ENCODE data around the gene MUC12.

DNA sequence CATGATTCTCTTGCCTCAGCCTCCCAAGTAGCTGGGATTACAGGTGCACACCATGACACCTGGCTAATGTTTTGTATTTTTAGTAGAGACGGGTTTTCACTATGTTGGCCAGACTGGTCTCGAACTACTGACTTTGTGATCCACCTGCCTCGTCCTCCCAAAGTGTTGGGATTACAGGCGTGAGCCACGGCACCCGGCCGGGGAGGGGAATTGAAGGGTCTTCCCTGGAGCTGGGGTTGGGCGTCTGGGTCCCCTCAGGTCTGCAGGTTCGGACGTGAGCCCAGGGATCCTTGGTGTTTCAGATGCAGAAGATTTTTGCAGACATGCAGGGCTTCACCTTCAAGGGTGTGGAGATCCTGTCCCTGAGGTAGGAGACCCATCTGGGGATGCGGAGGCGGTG, 6.0 kb upstream of the MUC12 start:
- TF ChIP-seq POLR2AphosphoS5 (IDR thresholded peaks at IDR 0.05; ENCODE audit: borderline replicate concordance, low read depth, low read length), result no peak
- TF ChIP-seq EZH2 (IDR thresholded peaks at IDR 0.05), result no peak

Data from SK-N-MC (cell line).